Thyroid gland (tissue), 4 donors: ENCODE measurements around the gene PRKCD. TPM values are rescaled to one million over a fixed set of nuclear protein-coding genes. Genes with fewer than 3 reads are reported as not detected.

Experiments used
- DNase-seq, 2 donors: peaks; one replicate each; pipeline ENCODE4 v3.0.0-alpha.2; 2019
- H3K27ac ChIP-seq, 3 donors: fragments of 200-600 bp; sonication (generic); 1 replicate in 2 of 3; 2 replicates in 1 of 3; pipeline ENCODE4 v1.5.1; 2016 to 2019; ENCODE audit warnings: mild to moderate bottlenecking in 1 of 3, moderate library complexity in 1 of 3
- H3K27me3 ChIP-seq: fragments of 200-600 bp; sonication (generic); one replicate; pipeline ENCODE4 v1.5.1; 2019
- H3K36me3 ChIP-seq, 2 donors: fragments of 200-600 bp; sonication (generic); one replicate each; pipeline ENCODE4 v1.5.1; 2016 to 2019
- H3K4me1 ChIP-seq, 2 donors: fragments of 200-600 bp; sonication (generic); one replicate each; pipeline ENCODE4 v1.5.1; 2017 to 2019
- H3K4me3 ChIP-seq, 3 donors: fragments of 200-600 bp; sonication (generic); replicated peaks in 1 of 3; 1 replicate in 2 of 3; 2 replicates in 1 of 3; pipeline ENCODE4 v1.5.1; 2016; ENCODE audit warnings: mild to moderate bottlenecking in 1 of 3
- H3K9me3 ChIP-seq: fragments of 200-600 bp; sonication (generic); one replicate; pipeline ENCODE4 v1.5.1; 2017
- POLR2A ChIP-seq, 2 donors: fragments of 450-650 bp; IDR thresholded peaks; one replicate each; pipeline ENCODE4 v1.6.1; 2017; ENCODE audit warnings: antibody characterized with exemption in 2 of 2, mild to moderate bottlenecking in 2 of 2, moderate library complexity in 1 of 2
- WGBS, 2 donors: methylation state at CpG; one replicate each; pipeline ENCODE4 v1.1.5; 2017; 5-methylcytosine and 5-hydroxymethylcytosine counted together
- intact Hi-C: fragments of 100-400 bp; cut with DNase I; formaldehyde crosslinking; loops from one replicate; pipeline ENCODE4 v1.15.1; 2023
- total RNA-seq, 4 donors: library from RNA; depleted of rRNA; stranded (reverse); fragments of >200 nt; gene quantifications; one replicate each; pipeline ENCODE4 v1.2.3, GENCODE V29; 2016
- TF ChIP-seq, protein P1 (sequence below), 6 experiments: fragments of 200-600 bp in 3 of 6; fragments of 450-650 bp in 3 of 6; sonication (generic) in 3 of 6; IDR thresholded peaks; one replicate each; pipeline ENCODE4 v1.5.1; 2016 to 2019; ENCODE audit warnings: antibody characterized with exemption in 6 of 6, mild to moderate bottlenecking in 2 of 6, inconsistent platforms in 1 of 6, moderate library complexity in 1 of 6

PRKCD gene
- total RNA-seq, 4 donors from 2014 or later: 32.0 to 154 (median 71.4) TPM

DNA sequence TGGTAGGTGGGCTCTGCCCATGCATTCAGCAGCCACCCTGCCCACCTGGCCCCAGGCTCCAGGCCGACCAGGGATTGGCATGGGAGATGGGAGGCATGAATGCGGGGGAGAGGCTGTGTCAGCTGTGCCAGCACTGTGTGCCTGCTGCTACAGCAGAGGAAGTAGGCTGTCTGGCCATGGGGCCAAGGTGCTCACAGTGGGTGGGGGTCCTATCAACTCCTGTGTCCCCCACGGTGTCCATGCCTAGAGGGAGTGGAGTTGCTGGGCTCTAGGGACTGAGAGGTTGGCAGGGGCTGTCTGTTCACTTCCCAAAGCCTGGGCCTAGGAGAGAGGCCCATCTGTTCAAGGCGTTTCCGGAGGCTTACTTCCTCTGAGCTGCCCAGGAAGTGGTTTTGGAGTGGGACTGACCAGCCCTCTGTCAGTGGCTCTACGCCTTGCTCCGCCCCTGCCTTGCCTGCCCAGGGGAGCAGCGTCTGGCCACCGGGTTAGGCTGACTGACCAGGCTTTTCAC, 5.8 kb downstream of the PRKCD start:
- Histone ChIP-seq H3K36me3 (no peaks in the 10 kb centered on the region), H3K4me3 (no peak overlapping the region), H3K9me3 (no peaks in the 10 kb centered on the region), H3K27me3 (no peaks in the 10 kb centered on the region), H3K4me1 (peaks cover 61 to 81% of the 10 kb centered on the region in 2 donors), H3K27ac (peak overlapping the region; percentile 74 to 98 (median 88))
- intact Hi-C loops: loop anchor here (5.0 kb wide), 1 partner anchor 40 kb away; no protein-coding TSS in a partner anchor
- DNase-seq: peak; percentile 72 to 80
- TF ChIP-seq POLR2A (IDR thresholded peaks at IDR 0.05): no peak
- TF ChIP-seq, protein P1, sequence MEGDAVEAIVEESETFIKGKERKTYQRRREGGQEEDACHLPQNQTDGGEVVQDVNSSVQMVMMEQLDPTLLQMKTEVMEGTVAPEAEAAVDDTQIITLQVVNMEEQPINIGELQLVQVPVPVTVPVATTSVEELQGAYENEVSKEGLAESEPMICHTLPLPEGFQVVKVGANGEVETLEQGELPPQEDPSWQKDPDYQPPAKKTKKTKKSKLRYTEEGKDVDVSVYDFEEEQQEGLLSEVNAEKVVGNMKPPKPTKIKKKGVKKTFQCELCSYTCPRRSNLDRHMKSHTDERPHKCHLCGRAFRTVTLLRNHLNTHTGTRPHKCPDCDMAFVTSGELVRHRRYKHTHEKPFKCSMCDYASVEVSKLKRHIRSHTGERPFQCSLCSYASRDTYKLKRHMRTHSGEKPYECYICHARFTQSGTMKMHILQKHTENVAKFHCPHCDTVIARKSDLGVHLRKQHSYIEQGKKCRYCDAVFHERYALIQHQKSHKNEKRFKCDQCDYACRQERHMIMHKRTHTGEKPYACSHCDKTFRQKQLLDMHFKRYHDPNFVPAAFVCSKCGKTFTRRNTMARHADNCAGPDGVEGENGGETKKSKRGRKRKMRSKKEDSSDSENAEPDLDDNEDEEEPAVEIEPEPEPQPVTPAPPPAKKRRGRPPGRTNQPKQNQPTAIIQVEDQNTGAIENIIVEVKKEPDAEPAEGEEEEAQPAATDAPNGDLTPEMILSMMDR (IDR thresholded peaks at IDR 0.05): no peak
- 28 to 60% methylated on average over 1 to 8 of the region's 9 CpGs for WGBS, 2 donors

DNA sequence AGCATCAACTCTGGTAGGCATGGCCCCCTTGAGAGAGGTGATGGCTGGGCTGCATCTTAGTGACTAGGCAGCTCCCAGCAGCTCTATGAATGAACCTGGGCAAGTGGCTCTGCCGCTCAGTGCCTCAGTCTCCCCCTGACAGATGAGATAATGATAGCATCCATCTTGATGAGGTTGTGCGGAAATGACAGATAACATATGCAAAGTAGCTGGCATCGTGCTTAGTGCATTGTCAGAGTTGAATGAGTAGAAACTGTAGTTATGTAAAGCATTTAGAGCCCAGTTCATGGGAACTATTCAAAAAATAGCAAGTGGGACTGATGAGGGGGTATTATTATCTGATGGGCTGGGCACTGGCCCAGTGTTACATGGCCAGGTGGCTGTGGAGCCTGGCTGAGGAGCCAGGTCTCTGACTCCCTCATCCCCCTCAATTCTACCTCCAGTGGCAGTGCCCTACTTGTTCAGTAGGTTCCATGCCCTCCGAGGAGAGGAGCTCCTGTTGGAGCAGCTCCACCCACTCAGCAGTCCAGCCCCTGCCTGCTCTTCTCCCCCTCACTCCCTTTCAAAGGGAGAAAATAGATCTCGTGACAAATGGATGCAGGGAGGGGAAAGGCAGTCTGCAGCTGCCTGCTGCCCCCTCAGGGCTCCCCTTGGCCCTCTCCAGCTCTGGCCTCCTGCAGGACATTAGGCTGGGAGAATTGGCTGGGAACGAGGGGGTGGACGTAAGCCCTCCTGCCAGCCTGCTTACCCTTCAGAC, 6.6 kb downstream of the PRKCD start:
- Histone ChIP-seq H3K9me3 (no peaks in the 10 kb centered on the region), H3K4me1 (peaks cover 61 to 89% of the 10 kb centered on the region in 2 donors), H3K27ac (peak overlapping the region; percentile 74 to 98 (median 88)), H3K27me3 (no peaks in the 10 kb centered on the region), H3K4me3 (no peak overlapping the region), H3K36me3 (no peaks in the 10 kb centered on the region)
- intact Hi-C loops: loop anchor here (5.0 kb wide), 1 partner anchor 40 kb away; no protein-coding TSS in a partner anchor
- peak in 1 of 2 donors; percentile 38 for DNase-seq
- WGBS, 2 donors: 61 to 64% methylated on average over 7 of the region's 7 CpGs
- TF ChIP-seq, protein P1 (IDR thresholded peaks at IDR 0.05): no peak
- TF ChIP-seq POLR2A (IDR thresholded peaks at IDR 0.05): no peak

DNA sequence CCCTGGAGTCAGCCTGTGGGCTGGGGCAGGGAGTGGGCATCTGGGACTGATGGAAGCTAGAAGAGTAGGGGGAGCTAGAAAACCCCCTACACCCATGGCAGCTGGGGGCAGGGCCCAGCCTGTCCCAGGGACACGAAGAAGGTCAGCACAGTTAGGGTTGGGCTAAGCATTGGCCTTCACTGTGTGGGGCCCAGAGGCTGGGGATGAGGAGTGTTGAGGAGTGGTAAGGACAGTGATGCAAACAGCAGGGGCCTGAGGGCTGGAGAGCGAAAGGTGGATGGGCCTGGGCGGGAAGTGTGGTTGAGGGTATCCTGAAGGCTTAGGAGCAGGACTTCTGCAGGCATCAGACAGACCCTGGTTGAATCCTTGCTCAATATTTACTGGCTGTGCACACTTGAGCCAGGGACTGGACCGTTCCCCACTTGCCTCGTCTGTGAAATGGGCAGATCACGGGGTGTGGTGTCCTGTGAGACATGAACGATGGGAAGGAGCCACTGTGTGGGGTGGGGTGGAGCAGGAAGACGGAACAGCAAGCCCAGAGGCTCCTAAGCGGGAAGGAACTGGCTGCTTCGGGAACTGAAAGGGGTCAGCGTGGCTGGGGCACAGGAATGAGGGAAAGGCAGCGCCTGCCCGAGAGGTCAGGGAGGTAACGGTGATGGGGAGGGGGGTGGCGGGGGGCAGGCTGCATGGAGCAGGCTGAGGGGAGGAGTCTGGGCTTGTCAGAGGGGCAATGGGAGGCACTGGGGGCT, 7.3 kb downstream of the PRKCD start:
- Histone ChIP-seq H3K4me3 (no peak overlapping the region), H3K4me1 (peaks cover 58 to 84% of the 10 kb centered on the region in 2 donors), H3K9me3 (no peaks in the 10 kb centered on the region), H3K36me3 (no peaks in the 10 kb centered on the region), H3K27ac (peak overlapping the region; percentile 72 to 98 (median 88)), H3K27me3 (no peaks in the 10 kb centered on the region)
- 55 to 72% methylated on average over 15 of the region's 15 CpGs for WGBS, 2 donors
- intact Hi-C loops: loop anchor here (5.0 kb wide), 1 partner anchor 41 kb away; no protein-coding TSS in a partner anchor
- no peak for DNase-seq
- no peak for TF ChIP-seq POLR2A (IDR thresholded peaks at IDR 0.05)
- TF ChIP-seq, protein P1 (IDR thresholded peaks at IDR 0.05): no peak

DNA sequence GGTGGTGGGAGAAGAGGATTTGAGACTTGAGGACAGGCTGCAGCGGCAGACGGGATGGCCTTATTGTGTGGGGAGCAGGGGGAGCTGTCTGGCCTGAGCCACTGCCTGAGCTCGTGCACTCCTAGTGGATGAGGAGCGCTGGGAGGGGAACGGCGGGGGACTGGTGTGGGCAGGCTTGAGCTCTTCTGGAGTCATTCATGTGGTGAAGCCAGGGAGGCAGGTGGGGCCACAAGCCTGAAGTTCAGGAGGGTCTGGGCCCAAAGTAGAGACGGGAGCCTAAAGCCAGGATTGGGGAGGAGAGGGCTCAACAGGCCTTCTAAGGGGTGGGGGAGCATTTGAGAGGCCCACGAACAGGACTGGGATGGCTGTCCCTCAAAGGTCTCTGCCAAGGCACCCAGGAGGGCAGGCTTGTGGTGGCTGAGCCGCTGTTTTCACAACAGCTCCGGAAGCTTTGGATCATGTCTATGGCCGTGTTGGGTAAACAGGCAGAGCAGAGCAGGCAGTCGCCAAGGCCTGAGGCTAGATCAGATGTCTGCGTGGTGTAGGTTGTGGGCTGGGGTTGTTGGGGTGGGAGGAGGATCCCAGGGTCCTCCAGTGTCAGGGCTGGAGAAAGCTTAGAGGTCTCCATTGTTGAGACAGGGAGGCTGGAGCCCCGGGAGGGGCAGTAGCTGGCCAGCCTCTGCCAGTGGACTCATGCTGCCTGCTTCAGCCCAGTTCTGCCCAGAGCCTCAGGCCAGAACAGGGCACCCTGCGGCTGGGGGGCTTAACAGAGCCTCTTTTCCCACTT, 8.2 kb downstream of the PRKCD start:
- no peaks in the 10 kb centered on the region for H3K9me3 ChIP-seq
- peaks cover 0 to 3% of the 10 kb centered on the region in 2 donors for H3K36me3 ChIP-seq
- peak; percentile 96 to 97 for DNase-seq
- intact Hi-C loops: loop anchor here (5.0 kb wide), 1 partner anchor 42 kb away; no protein-coding TSS in a partner anchor
- TF ChIP-seq, protein P1 (IDR thresholded peaks at IDR 0.05): peak in 4 of 6 experiments; percentile 39 to 51 (median 44)
- peak in 1 of 2 donors; percentile 54 for TF ChIP-seq POLR2A (IDR thresholded peaks at IDR 0.05)
- WGBS, 2 donors: 31 to 38% methylated on average over 13 to 15 of the region's 15 CpGs
- H3K27me3 ChIP-seq: no peaks in the 10 kb centered on the region
- peaks cover 54 to 76% of the 10 kb centered on the region in 2 donors for H3K4me1 ChIP-seq
- peak overlapping the region; percentile 88 to 98 (median 89) for H3K27ac ChIP-seq
- H3K4me3 ChIP-seq: no peak overlapping the region
